Effector memory CD4-positive, alpha-beta T cell (primary cell): ENCODE data around the gene TEX22.
A peak's percentile ranks its signal among the peaks of the same experiment; 100 is the strongest.

Experiments
- DNase-seq, 3 donors: peaks; one replicate each; pipeline ENCODE4 v3.0.0-alpha.2; 2020
- H3K27ac ChIP-seq: 2 replicates; pipeline ENCODE4 v1.7.0; 2013; ENCODE audit warnings: mild to moderate bottlenecking, low read length, moderate library complexity; ENCODE audit not compliant: insufficient read depth, poor library complexity, severe bottlenecking
- H3K27me3 ChIP-seq: replicated peaks from 2 replicates; pipeline ENCODE4 v1.7.0; 2013; ENCODE audit warnings: mild to moderate bottlenecking, low read length; ENCODE audit not compliant: insufficient read depth, control insufficient read depth, poor library complexity, severe bottlenecking
- H3K36me3 ChIP-seq: 2 replicates; pipeline ENCODE4 v1.7.0; 2013; ENCODE audit warnings: mild to moderate bottlenecking, low read length, moderate library complexity; ENCODE audit not compliant: control insufficient read depth, insufficient read depth
- H3K4me1 ChIP-seq: 2 replicates; pipeline ENCODE4 v1.7.0; 2013; ENCODE audit warnings: low read length, mild to moderate bottlenecking; ENCODE audit not compliant: control insufficient read depth, insufficient read depth, poor library complexity, severe bottlenecking
- H3K4me3 ChIP-seq: 2 replicates; pipeline ENCODE4 v1.7.0; 2013; ENCODE audit warnings: low read length, low read depth, mild to moderate bottlenecking; ENCODE audit not compliant: insufficient read depth, poor library complexity, severe bottlenecking
- H3K9me3 ChIP-seq: 2 replicates; pipeline ENCODE4 v1.7.0; 2013; ENCODE audit warnings: mild to moderate bottlenecking, low read length, moderate library complexity; ENCODE audit not compliant: control insufficient read depth

TEX22 gene

DNA sequence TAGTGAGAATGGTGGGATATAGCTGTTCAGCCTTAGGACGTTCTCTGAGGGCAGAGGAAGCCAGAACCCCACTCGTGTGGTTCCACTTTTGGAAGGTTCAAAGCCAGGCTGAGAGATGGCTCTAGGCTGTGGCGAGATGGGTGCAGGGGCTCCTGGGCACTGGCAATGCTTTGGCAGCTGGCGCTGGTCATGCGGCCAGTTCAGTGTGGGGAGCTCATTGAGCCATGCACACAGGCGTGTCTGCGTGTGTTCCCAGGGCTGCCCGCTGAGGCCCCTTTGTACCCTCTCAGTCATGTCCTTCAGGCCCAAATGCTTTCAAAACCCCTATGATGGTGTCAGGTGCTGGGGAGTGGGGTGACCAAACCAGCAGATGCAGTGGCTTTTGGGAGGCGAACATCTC is 1.7 kb downstream of the TEX22 start:
- Histone ChIP-seq H3K4me3 (no peak overlapping the region), H3K36me3 (peaks cover 7% of the 10 kb centered on the region), H3K27me3 (no peaks in the 10 kb centered on the region), H3K9me3 (no peaks in the 10 kb centered on the region), H3K27ac (no peak overlapping the region), H3K4me1 (peaks cover 14% of the 10 kb centered on the region)
- no peak for DNase-seq

DNA sequence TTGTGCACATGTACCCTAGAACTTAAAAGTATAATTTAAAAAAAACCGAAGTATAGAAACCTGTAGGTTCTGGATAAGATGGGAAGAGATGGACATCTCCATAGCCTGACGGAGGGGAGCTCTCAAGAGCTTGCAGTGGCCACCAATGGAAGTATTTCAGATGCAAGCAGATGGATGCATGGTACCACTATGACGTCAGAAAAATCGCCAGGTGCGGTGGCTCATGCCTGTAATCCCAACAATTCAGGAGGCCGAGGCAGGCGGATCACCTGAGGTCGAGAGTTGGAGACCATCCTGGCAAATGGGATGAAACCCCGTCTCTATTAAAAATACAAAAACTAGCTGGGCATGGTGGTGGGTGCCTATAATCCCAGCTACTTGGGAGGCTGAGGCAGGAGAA is 3.4 kb downstream of the TEX22 start:
- DNase-seq = no peak
- H3K36me3 ChIP-seq = peaks cover 7% of the 10 kb centered on the region
- H3K4me3 ChIP-seq = no peak overlapping the region
- H3K9me3 ChIP-seq = no peaks in the 10 kb centered on the region
- H3K4me1 ChIP-seq = peaks cover 14% of the 10 kb centered on the region
- H3K27ac ChIP-seq = no peak overlapping the region
- no peaks in the 10 kb centered on the region for H3K27me3 ChIP-seq

DNA sequence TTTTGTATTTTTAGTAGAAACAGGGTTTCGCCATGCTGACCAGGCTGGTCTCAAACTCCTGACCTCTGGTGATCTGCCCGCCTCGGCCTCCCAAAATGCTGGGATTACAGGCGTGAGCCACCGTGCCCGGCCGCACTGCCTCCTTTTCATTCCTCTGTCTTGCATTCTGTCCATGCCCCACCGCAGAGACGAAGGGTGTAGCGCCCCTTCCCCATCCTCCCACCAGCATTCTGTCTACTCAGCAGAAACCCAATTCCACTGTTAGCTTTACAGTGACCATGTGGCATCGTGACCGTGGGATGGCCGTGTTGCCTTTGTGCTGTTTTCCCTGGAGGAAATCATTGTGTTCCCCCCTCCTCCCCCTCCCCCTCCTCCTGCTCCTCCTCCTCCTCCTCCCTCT is 10.3 kb downstream of the TEX22 start:
- Histone ChIP-seq H3K4me3 (no peak overlapping the region), H3K36me3 (no peaks in the 10 kb centered on the region), H3K27me3 (peaks cover 17% of the 10 kb centered on the region), H3K9me3 (no peaks in the 10 kb centered on the region), H3K4me1 (peaks cover 4% of the 10 kb centered on the region), H3K27ac (no peak overlapping the region)
- DNase-seq = no peak

DNA sequence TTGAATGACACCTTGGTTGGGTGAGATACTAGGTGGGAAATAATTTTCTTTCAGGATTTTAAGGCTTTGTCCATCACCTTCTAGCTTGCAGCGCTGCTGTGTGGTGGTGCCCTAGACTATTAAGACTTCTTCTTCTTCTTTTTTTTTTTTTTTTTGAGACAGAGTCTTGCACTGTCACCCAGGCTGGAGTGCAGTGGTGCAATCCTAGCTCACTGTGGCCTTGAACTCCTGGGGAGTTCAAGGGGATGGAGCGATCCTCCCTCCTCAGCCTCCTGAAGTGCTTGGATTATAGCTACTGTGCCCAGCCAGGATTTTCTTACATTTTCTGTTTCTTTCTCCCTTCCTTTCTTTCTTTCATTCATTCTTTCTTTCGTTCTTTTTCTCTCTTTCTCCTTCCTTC is 11.0 kb downstream of the TEX22 start:
- DNase-seq = no peak
- peaks cover 6% of the 10 kb centered on the region for H3K4me1 ChIP-seq

DNA sequence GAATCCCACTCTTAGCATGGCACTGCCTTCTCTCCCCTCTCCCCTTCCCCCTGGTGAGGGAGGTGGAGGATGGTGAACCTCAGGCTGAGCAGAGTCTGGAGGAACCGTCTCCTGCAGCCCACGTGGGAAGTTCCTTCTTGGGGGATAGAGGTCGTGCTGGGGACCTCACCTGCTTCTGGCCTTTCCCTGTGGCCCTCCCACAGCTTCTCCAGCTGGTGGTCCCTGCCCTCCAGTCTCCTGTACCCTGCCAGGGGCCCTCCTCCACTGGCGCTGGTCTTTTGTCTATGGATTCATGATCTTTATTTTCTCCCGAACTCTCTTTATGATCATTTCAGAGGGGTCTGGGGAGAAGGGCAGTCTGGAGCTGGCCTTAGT is 12.3 kb downstream of the TEX22 start:
- H3K4me1 ChIP-seq = peaks cover 9% of the 10 kb centered on the region
- peaks cover 17% of the 10 kb centered on the region for H3K27me3 ChIP-seq
- no peaks in the 10 kb centered on the region for H3K36me3 ChIP-seq
- no peak for DNase-seq
- H3K9me3 ChIP-seq = no peaks in the 10 kb centered on the region
- no peak overlapping the region for H3K4me3 ChIP-seq
- no peak overlapping the region for H3K27ac ChIP-seq

More for the DNA sequence above, 11.0 kb downstream of the TEX22 start:
- no peaks in the 10 kb centered on the region for H3K36me3 ChIP-seq
- no peak overlapping the region for H3K4me3 ChIP-seq
- peaks cover 17% of the 10 kb centered on the region for H3K27me3 ChIP-seq
- H3K27ac ChIP-seq = no peak overlapping the region
- no peaks in the 10 kb centered on the region for H3K9me3 ChIP-seq

DNA sequence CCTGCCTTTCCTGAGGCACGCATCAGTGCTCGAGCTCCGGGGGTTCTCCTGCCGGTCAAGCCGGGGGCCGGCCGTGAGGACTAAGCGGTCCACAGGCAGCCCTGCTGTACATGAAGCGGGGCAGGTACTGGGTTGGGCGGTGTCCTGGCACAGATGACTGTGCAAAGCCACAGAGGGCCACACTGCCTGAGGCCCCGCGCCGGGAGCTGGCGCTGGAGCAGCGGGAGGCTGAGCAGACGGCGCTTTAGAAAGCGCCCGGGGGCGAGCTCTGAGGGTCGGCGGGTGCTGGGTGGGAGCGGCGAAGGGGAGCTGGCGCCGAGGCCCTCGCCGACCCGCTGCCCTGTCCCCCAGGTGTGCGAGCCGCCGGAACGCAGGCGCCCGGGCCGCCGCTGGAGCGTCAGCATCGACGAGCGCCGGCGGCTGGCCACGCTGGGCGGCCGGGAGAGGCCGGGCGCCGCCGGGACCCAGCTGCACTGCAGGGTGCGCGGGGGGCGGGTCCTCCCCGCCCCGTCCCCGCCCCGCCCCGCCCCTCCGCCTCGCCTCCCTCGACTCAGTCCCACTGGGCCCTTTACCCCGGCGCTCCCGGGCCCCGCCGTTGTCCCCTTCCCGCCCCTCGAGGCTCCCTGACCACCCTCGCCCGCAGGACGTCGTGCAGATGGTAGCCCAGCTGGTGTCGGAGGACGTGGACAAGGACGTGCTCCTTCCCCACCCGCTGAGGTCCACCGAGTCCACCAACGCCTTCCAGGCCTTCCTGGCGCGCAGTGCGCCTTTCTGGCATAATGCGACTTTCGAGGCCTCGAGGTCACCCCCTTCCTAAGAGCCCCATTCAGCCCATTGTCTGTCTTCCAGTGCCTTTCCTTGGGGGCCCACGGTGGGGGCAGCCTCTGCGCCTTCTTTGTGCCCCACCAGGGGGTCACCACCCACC is 12.9 kb downstream of the TEX22 start:
- Histone ChIP-seq H3K4me1 (peaks cover 9% of the 10 kb centered on the region), H3K36me3 (no peaks in the 10 kb centered on the region), H3K4me3 (peak overlapping the region; percentile 8), H3K27me3 (peaks cover 17% of the 10 kb centered on the region), H3K27ac (no peak overlapping the region), H3K9me3 (no peaks in the 10 kb centered on the region)
- no peak for DNase-seq

DNA sequence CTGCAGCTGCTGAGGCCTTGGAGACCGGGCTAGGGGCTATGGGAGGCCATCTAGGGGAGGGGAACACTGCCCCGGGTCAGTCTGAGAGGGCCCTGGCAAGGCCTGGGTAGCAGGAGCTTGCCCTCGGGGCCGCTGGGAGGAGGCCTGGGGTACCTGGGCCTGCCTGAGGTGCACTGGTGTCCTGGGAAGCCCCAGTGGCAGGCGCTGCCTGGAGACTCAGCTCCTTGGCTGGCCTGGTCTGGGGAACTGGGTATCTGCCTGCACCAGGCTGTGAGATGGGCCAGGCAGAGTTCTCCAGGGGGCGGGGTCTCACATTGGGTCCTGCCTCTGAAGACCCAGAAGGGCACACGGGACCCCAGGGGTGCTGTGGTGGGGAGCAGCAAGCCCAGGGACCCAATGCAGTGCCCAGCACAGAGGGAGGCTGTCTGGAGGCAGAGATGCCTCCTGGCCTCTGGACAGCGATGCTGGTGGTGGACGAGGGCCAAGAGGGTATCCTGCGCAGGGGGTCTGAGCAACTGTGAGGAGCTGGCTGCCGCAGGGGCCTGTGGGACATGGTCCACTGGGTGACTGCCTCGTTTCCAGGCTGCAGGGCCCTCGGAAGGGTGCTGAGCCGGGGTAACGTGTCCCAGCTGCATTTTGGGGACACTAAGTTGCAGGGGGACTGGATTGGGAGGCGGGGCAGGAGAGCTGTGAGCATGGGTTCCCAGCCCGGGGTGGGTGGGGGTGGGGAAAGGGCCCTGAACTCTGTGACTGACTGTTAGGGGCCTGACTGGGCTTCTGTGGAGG is 13.8 kb downstream of the TEX22 start:
- H3K4me3 ChIP-seq = peak overlapping the region; percentile 8
- no peak for DNase-seq
- H3K27ac ChIP-seq = no peak overlapping the region
- no peaks in the 10 kb centered on the region for H3K9me3 ChIP-seq
- peaks cover 17% of the 10 kb centered on the region for H3K27me3 ChIP-seq
- no peaks in the 10 kb centered on the region for H3K36me3 ChIP-seq
- peaks cover 9% of the 10 kb centered on the region for H3K4me1 ChIP-seq

DNA sequence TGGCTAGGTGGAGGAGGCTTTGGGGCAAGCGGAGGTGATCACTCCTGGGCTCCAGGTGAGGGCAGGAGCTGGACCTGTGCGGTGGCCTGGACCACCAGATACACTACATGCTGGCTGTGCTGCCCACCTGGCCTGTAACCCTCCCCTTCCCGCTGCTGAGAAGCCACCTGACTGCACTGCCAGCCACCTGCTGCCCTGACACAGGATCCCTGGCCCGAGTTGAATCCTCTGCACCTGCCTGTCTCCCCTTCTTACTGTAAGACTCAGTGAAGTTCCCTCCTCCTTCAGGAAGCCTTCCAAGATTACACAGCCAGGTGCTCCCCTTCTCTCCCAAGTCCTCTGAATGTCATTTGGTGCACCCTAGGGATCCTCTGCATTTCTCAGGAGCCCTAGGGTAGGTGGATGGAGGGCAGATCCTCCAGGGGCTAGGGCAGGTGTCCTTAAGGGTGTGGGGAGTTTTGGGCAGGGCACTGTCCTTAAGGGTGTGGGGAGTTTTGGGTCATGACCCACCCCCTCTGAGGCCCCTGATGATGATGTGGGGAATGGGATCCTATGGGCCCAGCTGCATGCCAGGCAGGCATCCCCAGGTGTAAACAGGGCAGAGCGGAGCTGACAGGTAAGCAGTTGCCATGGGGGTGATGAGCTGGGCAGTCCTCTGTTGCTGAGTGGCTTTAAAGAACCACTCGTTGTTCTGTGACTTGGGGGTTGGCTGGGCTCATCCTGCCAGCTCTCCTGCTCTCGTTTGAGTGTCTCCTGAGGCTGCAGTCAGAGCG is 14.6 kb downstream of the TEX22 start:
- H3K27ac ChIP-seq = no peak overlapping the region
- no peak for DNase-seq
- peaks cover 17% of the 10 kb centered on the region for H3K27me3 ChIP-seq
- H3K4me1 ChIP-seq = peaks cover 9% of the 10 kb centered on the region
- no peaks in the 10 kb centered on the region for H3K9me3 ChIP-seq
- no peaks in the 10 kb centered on the region for H3K36me3 ChIP-seq
- H3K4me3 ChIP-seq = no peak overlapping the region

DNA sequence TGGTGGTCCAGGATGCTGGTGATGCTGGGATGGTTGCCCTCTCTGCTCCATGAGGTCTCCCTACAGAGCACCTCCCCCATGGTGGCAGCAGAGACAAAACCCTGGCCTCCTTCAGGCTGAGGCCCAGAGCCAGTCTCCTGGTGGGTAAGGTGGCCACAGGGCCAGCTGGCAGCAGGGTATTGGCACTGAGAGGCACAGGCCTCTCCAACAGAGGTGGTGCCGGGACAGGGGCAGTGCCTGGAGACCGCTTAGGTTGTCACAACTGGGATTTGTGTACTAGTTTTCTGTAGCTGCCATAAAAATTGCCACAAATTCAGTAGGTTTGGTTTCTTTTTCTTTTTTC is 15.2 kb downstream of the TEX22 start:
- Histone ChIP-seq H3K36me3 (no peaks in the 10 kb centered on the region), H3K27me3 (peaks cover 17% of the 10 kb centered on the region), H3K27ac (no peak overlapping the region), H3K9me3 (no peaks in the 10 kb centered on the region), H3K4me1 (peaks cover 9% of the 10 kb centered on the region), H3K4me3 (no peak overlapping the region)
- no peak for DNase-seq
